ENCODE data around the gene TUFT1. TPM values are rescaled to one million over a fixed set of nuclear protein-coding genes. Genes with fewer than 3 reads are reported as not detected.
"Not testable (repeated sequence)": the region's sequence is repeated elsewhere in the genome, so short reads cannot be mapped to it uniquely, and the experiment has no call there.

TUFT1 gene
- total and polyA plus RNA-seq, 11 donors, result 2.1 to 13.6 (median 4.3) TPM

DNA sequence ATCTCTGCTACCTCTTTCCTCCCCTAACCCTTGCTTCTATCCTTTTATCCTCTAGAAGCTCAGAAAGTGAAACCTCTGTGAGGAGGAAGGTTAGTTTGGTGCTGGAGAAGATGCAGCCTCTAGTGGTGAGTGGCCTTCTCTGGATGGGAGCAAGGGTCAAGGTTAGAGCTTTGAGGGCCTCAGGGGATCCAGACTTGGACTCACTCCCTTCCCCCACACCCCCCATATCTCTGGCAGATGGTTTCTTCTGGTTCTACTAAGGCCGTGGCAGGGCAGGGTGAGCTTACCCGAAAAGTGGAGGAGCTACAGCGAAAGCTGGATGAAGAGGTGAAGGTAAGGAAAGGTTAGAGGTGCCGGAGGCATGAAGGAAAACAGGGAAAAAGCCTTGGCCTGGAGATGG, 19.8 kb upstream of the TUFT1 start:
- WGBS, 4 donors, result 90 to 94% (median 91%) methylated on average over 4 of the region's 4 CpGs
- DNase-seq, result no peak
- Histone ChIP-seq H3K36me3 (no peaks in the 10 kb centered on the region), H3K27ac (no peak overlapping the region), H3K27me3 (peaks cover 0 to 8% (median 0%) of the 10 kb centered on the region in 9 donors), H3K4me1 (no peaks in the 10 kb centered on the region), H3K4me3 (no peak overlapping the region), H3K9me3 (no peaks in the 10 kb centered on the region)
- intact Hi-C loops (cut with DNase I), result no loop called here
- ATAC-seq, result no peak
- TF ChIP-seq POLR2A (IDR thresholded peaks at IDR 0.05), result no peak

DNA sequence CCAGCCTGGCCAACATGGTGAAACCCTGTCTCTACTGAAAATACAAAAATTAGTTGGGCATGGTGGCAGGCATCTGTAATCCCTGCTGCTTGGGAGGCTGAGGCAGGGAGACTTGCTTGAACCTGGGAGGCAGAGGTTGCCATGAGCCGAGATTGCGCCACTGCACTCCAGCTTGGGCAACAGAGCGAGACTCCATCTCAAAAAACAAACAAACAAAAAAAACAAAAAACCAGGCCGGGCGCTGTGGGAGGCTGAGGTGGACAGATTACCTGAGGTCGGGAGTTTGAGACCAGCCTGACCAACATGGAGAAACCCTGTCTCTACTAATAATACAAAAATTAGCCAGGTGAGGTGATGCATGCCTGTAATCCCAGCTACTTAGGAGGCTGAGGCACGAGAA, 17.7 kb upstream of the TUFT1 start:
- DNase-seq; ATAC-seq; H3K4me1 ChIP-seq; H3K9me3 ChIP-seq; H3K27ac ChIP-seq; H3K36me3 ChIP-seq; H3K4me3 ChIP-seq; intact Hi-C loops (cut with DNase I); H3K27me3 ChIP-seq: not testable (repeated sequence)
- 91 to 93% (median 92%) methylated on average over 7 of the region's 7 CpGs for WGBS, 4 donors

- intact Hi-C loops (cut with DNase I), result no loop called here
- no peak overlapping the region for H3K27ac ChIP-seq
- 74 to 84% (median 78%) methylated on average over 5 of the region's 5 CpGs for WGBS, 4 donors
- H3K4me1 ChIP-seq, result no peaks in the 10 kb centered on the region
- no peak overlapping the region for H3K4me3 ChIP-seq
- no peak for TF ChIP-seq POLR2A (IDR thresholded peaks at IDR 0.05)
- no peak for TF ChIP-seq CTCF (IDR thresholded peaks at IDR 0.05)
- H3K9me3 ChIP-seq, result no peaks in the 10 kb centered on the region
- H3K27me3 ChIP-seq, result no peaks in the 10 kb centered on the region
- no peaks in the 10 kb centered on the region for H3K36me3 ChIP-seq
- ATAC-seq (no peak), DNase-seq (no peak)
Observed at GRCh38 chr1:151523326-151523725, 16.8 kb upstream of the TUFT1 start.

DNA sequence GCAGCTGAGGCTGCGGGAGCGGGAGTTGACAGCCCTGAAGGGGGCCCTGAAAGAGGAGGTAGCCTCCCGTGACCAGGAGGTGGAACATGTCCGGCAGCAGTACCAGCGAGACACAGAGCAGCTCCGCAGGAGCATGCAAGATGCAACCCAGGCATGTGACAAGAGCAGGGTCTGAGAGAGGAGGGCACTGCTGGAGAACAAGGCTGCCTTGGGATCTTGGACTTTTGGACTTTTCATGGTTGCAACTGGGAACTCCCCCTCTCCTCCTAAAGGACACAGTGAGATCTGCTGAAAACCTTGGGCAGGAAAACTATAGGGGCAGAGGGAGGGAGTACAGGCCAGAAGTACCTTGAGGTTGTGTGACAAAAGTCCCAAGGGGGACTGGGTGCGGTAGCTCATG, 15.4 kb upstream of the TUFT1 start:
- intact Hi-C loops (cut with DNase I), result no loop called here

GRCh38 chr1:151526735-151527525, 13.2 kb upstream of the TUFT1 start:
- no peaks in the 10 kb centered on the region for H3K9me3 ChIP-seq
- no peak for DNase-seq
- H3K4me3 ChIP-seq, result no peak overlapping the region
- no peaks in the 10 kb centered on the region for H3K27me3 ChIP-seq
- TF ChIP-seq POLR2A (IDR thresholded peaks at IDR 0.05) (no peak), CTCF (IDR thresholded peaks at IDR 0.05) (no peak)
- H3K36me3 ChIP-seq, result no peaks in the 10 kb centered on the region
- peak in 1 of 4 donors; percentile 11 for ATAC-seq
- intact Hi-C loops (cut with DNase I), result no loop called here
- 83 to 89% (median 87%) methylated on average over 7 of the region's 7 CpGs for WGBS, 4 donors
- no peak overlapping the region for H3K27ac ChIP-seq
- H3K4me1 ChIP-seq, result no peaks in the 10 kb centered on the region

More for the DNA sequence above, 15.4 kb upstream of the TUFT1 start:
- Histone ChIP-seq H3K4me1 (no peaks in the 10 kb centered on the region), H3K36me3 (no peaks in the 10 kb centered on the region), H3K27me3 (no peaks in the 10 kb centered on the region), H3K9me3 (no peaks in the 10 kb centered on the region), H3K4me3 (no peak overlapping the region), H3K27ac (no peak overlapping the region)
- TF ChIP-seq CTCF (IDR thresholded peaks at IDR 0.05) (no peak), POLR2A (IDR thresholded peaks at IDR 0.05) (no peak)
- 85 to 93% (median 91%) methylated on average over 6 to 7 of the region's 7 CpGs for WGBS, 4 donors
- no peak for DNase-seq
- no peak for ATAC-seq

Data from heart left ventricle (tissue), 16 donors.